PC-3 (cell line): Measurements from ENCODE around the gene POP5.

Source experiments
- CTCF ChIP-seq: fragments of 300-600 bp; sonication (generic); conservative IDR thresholded peaks from 2 replicates; pipeline ENCODE4 v1.5.1; 2017; ENCODE audit warnings: antibody characterized with exemption, low read depth, mild to moderate bottlenecking, low read length
- EZH2 ChIP-seq: fragments of 300-600 bp; sonication (generic); IDR thresholded peaks from one replicate; pipeline ENCODE4 v1.6.1; 2017; ENCODE audit warnings: antibody characterized with exemption, mild to moderate bottlenecking, low read length; ENCODE audit not compliant: unreplicated experiment
- EZH2phosphoT487 ChIP-seq: fragments of 300-600 bp; sonication (generic); IDR thresholded peaks from 2 replicates; pipeline ENCODE4 v1.6.1; 2018; ENCODE audit warnings: mild to moderate bottlenecking, antibody characterized with exemption, low read length, borderline replicate concordance

- no peak for TF ChIP-seq CTCF
- no peak for TF ChIP-seq EZH2
- no peak for TF ChIP-seq EZH2phosphoT487
Measured at GRCh38 chr12:120534203-120534702, 46.9 kb downstream of the POP5 start, which contains the start of gene RNF10.
